Common myeloid progenitor, CD34-positive (primary cell): ENCODE data around the gene WDR43.

Experiments used
- CTCF ChIA-PET: fragments of 350-600 bp; sonication (Branson Sonifier 250); formaldehyde crosslinking; loops from one replicate; lab custom pipeline; 2021; ENCODE audit warnings: antibody characterized with exemption; lab: Charles Lee
- POLR2A ChIA-PET: fragments of 350-600 bp; sonication (Branson Sonifier 250); formaldehyde crosslinking; loops from one replicate; lab custom pipeline; 2021; ENCODE audit warnings: antibody characterized with exemption; lab: Charles Lee
- DNase-seq, 3 donors: peaks; one replicate each; pipeline versions ENCODE4 v3.0.0 to v3.0.0-alpha.2; 2013
- H3K27ac ChIP-seq, 2 experiments: 1 replicate in 1 of 2; 2 replicates in 1 of 2; pipeline ENCODE4 v1.7.0; 2013; ENCODE audit warnings: inconsistent platforms in 2 of 2, low read length in 2 of 2, mild to moderate bottlenecking in 2 of 2, low read depth in 1 of 2, moderate library complexity in 1 of 2; ENCODE audit not compliant: severe bottlenecking in 2 of 2, insufficient read depth in 1 of 2, poor library complexity in 1 of 2
- H3K27me3 ChIP-seq, 5 experiments: replicated peaks in 2 of 5; 1 replicate in 3 of 5; 2 replicates in 2 of 5; pipeline versions ENCODE4 v1.6.1 to v1.7.0; 2013; ENCODE audit warnings: low read length in 4 of 5, mild to moderate bottlenecking in 2 of 5, moderate library complexity in 2 of 5, inconsistent platforms in 1 of 5; ENCODE audit not compliant: insufficient read depth in 5 of 5, control insufficient read depth in 4 of 5
- H3K36me3 ChIP-seq, 4 experiments: 1 replicate in 2 of 4; 2 replicates in 2 of 4; pipeline versions ENCODE4 v1.6.1 to v1.7.0; 2013; ENCODE audit warnings: low read length in 3 of 4, control low read depth in 1 of 4, mild to moderate bottlenecking in 1 of 4; ENCODE audit not compliant: control insufficient read depth in 4 of 4, insufficient read depth in 4 of 4
- H3K4me1 ChIP-seq, 4 experiments: 1 replicate in 3 of 4; 2 replicates in 1 of 4; pipeline versions ENCODE4 v1.6.1 to v1.7.1; 2013; ENCODE audit warnings: low read length in 3 of 4, mild to moderate bottlenecking in 3 of 4, control low read depth in 1 of 4, inconsistent platforms in 1 of 4, moderate library complexity in 1 of 4; ENCODE audit not compliant: control insufficient read depth in 4 of 4, insufficient read depth in 4 of 4; ENCODE audit errors: control extremely low read depth in 1 of 4
- H3K4me3 ChIP-seq, 7 experiments: 1 replicate in 4 of 7; 2 replicates in 3 of 7; pipeline versions ENCODE4 v1.5.1 to v1.7.0; 2013; ENCODE audit warnings: mild to moderate bottlenecking in 7 of 7, low read length in 6 of 7, moderate library complexity in 6 of 7, inconsistent platforms in 2 of 7, low read depth in 2 of 7, control low read depth in 1 of 7; ENCODE audit not compliant: insufficient read depth in 4 of 7, control insufficient read depth in 1 of 7; ENCODE audit errors: extremely low read depth in 1 of 7
- H3K9me3 ChIP-seq, 5 experiments: 1 replicate in 4 of 5; 2 replicates in 1 of 5; pipeline versions ENCODE4 v1.6.1 to v1.7.1; 2013; ENCODE audit warnings: low read length in 4 of 5, mild to moderate bottlenecking in 2 of 5, inconsistent platforms in 1 of 5, low read depth in 1 of 5, moderate library complexity in 1 of 5; ENCODE audit not compliant: control insufficient read depth in 4 of 5, insufficient read depth in 2 of 5; ENCODE audit errors: control extremely low read depth in 1 of 5
- WGBS: methylation state at CpG from one replicate; pipeline ENCODE4 v1.1.5; 2013; ENCODE audit not compliant: insufficient coverage; 5-methylcytosine and 5-hydroxymethylcytosine counted together

WDR43 gene

DNA sequence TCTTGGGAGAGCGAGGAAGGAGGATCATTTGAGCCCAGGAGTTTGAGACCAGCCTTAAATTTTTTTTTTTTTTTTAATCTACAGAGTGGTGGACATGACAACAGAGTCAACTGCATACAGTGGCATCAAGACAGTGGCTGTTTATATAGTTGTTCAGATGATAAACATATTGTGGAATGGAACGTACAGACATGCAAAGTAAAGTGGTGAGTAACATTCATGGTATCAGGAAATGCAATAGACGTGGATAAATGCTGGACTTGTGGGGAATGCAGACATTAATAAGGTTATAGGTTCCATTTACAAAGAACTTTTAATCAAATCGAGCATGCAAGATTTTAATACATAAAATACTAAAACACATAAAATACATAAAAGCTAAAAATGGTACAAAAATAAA is 11.9 kb downstream of the WDR43 start:
- ChIA-PET POLR2A (no interaction called here), CTCF (no interaction called here)
- H3K4me3 ChIP-seq = no peak overlapping the region
- no peaks in the 10 kb centered on the region for H3K27me3 ChIP-seq
- H3K9me3 ChIP-seq = no peaks in the 10 kb centered on the region
- WGBS = 100% methylated on average over 1 of the region's 4 CpGs
- DNase-seq = no peak
- H3K27ac ChIP-seq = no peak overlapping the region
- H3K36me3 ChIP-seq = peaks cover 29 to 75% (median 54%) of the 10 kb centered on the region in 4 experiments
- H3K4me1 ChIP-seq = no peaks in the 10 kb centered on the region

DNA sequence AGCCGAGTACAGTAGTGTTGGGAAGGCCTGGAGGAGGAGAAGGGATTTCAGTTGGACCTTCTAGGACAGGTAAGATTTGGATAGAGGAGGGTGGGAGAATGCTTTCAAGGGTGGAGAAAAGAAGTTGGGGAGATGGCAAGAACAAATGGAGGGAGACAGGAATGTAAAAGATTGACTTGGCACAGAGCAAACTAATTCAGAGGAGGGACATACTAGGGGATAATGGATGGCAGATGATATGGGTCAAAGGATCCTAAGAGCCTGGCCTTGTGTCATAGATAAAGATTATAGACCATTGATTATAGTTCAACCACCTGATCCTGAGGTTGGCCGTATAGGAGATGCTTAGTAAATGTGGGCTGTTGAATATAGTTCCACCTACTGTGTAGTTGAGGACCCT is 12.4 kb downstream of the WDR43 start:
- H3K36me3 ChIP-seq = peaks cover 29 to 76% (median 54%) of the 10 kb centered on the region in 4 experiments
- DNase-seq = no peak
- 90% methylated on average over 2 of the region's 2 CpGs for WGBS
- no peaks in the 10 kb centered on the region for H3K9me3 ChIP-seq
- H3K4me1 ChIP-seq = no peaks in the 10 kb centered on the region
- no peaks in the 10 kb centered on the region for H3K27me3 ChIP-seq
- CTCF ChIA-PET = no interaction called here
- POLR2A ChIA-PET = no interaction called here
- H3K4me3 ChIP-seq = no peak overlapping the region
- H3K27ac ChIP-seq = no peak overlapping the region

DNA sequence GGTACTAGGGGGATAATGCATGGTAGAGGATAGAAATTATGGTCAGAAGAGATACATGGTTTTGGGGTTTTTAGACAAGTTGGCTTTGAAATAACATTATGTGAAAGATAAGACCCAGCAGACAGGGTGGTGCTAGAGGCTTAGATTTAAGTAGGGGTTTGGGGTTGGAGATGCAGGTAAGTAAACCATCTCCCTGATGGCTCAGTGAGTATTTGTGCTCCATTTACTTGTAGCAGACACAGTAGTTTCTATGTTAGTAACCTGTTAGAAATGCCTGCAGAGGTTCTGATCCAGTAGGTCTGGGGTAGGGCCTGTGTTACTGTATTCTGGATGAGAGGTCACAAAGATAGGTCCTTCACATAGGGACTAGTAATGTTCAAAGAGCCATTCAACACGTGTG is 13.7 kb downstream of the WDR43 start:
- Histone ChIP-seq H3K4me3 (no peak overlapping the region), H3K27me3 (no peaks in the 10 kb centered on the region), H3K36me3 (peaks cover 28 to 74% (median 53%) of the 10 kb centered on the region in 4 experiments), H3K9me3 (no peaks in the 10 kb centered on the region), H3K27ac (no peak overlapping the region), H3K4me1 (no peaks in the 10 kb centered on the region)
- ChIA-PET POLR2A (interaction anchor here (0.7 kb wide), 1 partner anchor 9 kb away, joined by 3 read pairs; no protein-coding TSS in a partner anchor), CTCF (interaction anchor here (0.7 to 0.9 kb wide), 2 partner anchors 8 to 29 kb away, joined by 3 to 4 read pairs; no protein-coding TSS in a partner anchor)
- 60% methylated on average over 1 of the region's 1 CpG for WGBS
- DNase-seq = no peak

DNA sequence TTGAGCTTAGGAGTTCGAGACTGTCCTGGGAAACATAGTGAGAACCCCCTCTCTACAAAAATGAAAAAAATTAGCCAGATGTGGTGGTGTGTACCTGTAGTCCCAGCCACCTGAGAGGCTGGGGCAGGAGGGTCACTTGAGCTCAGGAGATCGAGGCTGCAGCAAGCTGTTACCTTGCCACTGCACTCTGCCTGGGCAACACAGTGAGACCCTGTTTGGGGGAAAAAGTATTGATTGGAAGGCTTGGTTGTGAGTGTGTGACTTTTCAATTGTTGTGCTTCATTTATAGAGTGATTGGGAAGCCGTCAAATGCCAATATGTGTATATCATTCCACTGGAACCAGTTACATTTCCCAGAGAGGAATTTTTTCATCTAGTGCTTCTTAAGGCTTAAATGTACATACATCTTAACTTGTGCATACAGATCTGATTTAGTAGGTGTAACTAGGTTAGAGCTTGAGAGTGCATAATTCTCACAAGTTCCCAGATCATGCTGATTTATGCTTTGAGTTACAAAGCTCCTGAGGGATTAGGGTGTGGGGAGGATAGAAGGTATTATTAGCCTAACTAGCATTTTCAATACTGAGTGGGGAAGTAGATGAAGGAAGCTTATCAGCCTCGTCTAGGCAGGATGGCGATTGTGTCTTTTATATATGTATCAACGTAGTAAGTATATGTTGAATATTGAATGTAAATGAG is 15.3 kb downstream of the WDR43 start:
- H3K9me3 ChIP-seq = no peaks in the 10 kb centered on the region
- H3K36me3 ChIP-seq = peaks cover 26 to 77% (median 53%) of the 10 kb centered on the region in 4 experiments
- ChIA-PET CTCF (interaction anchor here (1.3 to 2.4 kb wide), 2 partner anchors 8 to 13 kb away, joined by 4 to 7 read pairs; no protein-coding TSS in a partner anchor), POLR2A (no interaction called here)
- no peak for DNase-seq
- no peaks in the 10 kb centered on the region for H3K4me1 ChIP-seq
- peak overlapping the region in 1 of 2 experiments; percentile 9 for H3K27ac ChIP-seq
- H3K27me3 ChIP-seq = no peaks in the 10 kb centered on the region
- 98% methylated on average over 6 of the region's 6 CpGs for WGBS
- H3K4me3 ChIP-seq = no peak overlapping the region

DNA sequence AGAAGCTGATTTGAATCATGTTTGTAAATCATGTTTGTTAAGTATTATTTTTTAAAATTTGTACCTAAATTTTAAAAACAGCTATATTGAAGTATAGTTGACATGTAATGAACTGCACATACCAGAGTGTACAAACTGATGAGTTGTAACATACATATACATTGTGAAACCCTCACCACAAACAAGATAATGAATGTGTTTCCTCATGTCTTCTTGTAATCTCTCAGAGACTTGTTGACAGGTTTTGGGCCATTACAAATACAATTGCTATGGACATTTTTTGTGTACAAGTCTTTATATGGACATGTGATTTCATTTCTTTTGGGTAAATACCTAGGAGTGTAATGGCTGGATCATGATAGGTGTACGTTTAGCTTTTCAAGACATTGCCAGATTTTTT is 21.5 kb downstream of the WDR43 start:
- POLR2A ChIA-PET = interaction anchor here (0.6 to 1.0 kb wide), 2 partner anchors 13 to 57 kb away, joined by 3 to 4 read pairs; no protein-coding TSS in a partner anchor

DNA sequence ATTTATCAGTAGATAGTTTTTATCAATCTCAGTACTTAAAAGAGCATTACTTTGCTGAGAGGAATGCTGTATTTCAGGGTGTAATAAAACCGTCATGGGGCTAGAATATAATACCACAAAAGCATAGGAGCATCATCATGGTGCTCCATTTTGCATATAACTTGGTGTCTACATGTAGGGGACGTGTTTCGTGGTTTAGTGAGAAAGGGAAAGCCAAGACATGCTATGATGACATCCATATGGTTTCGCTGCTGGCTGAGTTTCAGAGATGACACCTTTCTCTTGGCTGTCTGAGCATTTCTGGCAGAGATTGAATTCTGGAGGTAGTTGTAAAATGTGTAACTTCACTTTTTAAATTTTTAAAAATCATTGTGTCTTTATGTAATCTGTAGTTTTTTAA is 32.4 kb downstream of the WDR43 start:
- H3K27me3 ChIP-seq = no peaks in the 10 kb centered on the region
- peaks cover 24 to 89% (median 63%) of the 10 kb centered on the region in 4 experiments for H3K36me3 ChIP-seq
- ChIA-PET POLR2A (no interaction called here), CTCF (interaction anchor here (1.6 kb wide), 1 partner anchor 9 kb away, joined by 5 read pairs; no protein-coding TSS in a partner anchor)
- no peak overlapping the region for H3K27ac ChIP-seq
- 100% methylated on average over 2 of the region's 4 CpGs for WGBS
- no peaks in the 10 kb centered on the region for H3K9me3 ChIP-seq
- no peak for DNase-seq
- H3K4me3 ChIP-seq = no peak overlapping the region
- H3K4me1 ChIP-seq = peaks cover 0 to 2% (median under 1%) of the 10 kb centered on the region in 4 experiments

More for the DNA sequence above, 21.5 kb downstream of the WDR43 start:
- no peaks in the 10 kb centered on the region for H3K4me1 ChIP-seq
- no peak for DNase-seq
- H3K4me3 ChIP-seq = no peak overlapping the region
- no peak overlapping the region for H3K27ac ChIP-seq
- H3K36me3 ChIP-seq = peaks cover 24 to 71% (median 50%) of the 10 kb centered on the region in 4 experiments
- no peaks in the 10 kb centered on the region for H3K9me3 ChIP-seq
- WGBS = no CpG with 5 or more reads among the region's 1 CpG
- CTCF ChIA-PET = interaction anchor here (1.2 kb wide), 1 partner anchor 8 kb away, joined by 4 read pairs; no protein-coding TSS in a partner anchor
- H3K27me3 ChIP-seq = no peaks in the 10 kb centered on the region

DNA sequence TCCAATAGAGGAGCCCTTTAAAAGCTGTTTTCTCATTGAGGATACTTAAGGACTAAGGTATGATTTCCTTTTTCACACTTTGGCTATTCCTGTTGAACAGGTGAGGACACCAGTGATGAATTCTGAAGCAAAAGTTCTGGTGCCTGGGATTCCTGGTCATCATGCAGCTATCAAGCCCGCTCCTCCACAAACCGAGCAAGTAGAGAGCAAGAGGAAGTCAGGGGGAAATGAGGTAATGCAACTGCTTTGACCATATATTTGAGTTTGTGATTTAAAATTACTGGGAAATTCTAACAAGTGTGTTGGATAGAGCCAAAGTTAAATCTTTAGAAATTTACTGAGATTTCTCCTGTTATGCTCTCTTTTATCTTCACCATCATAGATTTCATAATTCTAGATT is 33.0 kb downstream of the WDR43 start:
- peaks cover 24 to 92% (median 64%) of the 10 kb centered on the region in 4 experiments for H3K36me3 ChIP-seq
- H3K4me3 ChIP-seq = no peak overlapping the region
- no peaks in the 10 kb centered on the region for H3K27me3 ChIP-seq
- peak in 1 of 3 donors; percentile 9 for DNase-seq
- H3K4me1 ChIP-seq = peaks cover 0 to 2% (median under 1%) of the 10 kb centered on the region in 4 experiments
- ChIA-PET CTCF (interaction anchor here (1.6 kb wide), 1 partner anchor 9 kb away, joined by 5 read pairs; no protein-coding TSS in a partner anchor), POLR2A (no interaction called here)
- no CpG with 5 or more reads among the region's 2 CpGs for WGBS
- no peak overlapping the region for H3K27ac ChIP-seq
- H3K9me3 ChIP-seq = no peaks in the 10 kb centered on the region
